OCI-LY7 (cell line): ENCODE data around the gene SMKR1.

Experiments
- CTCF ChIP-seq: fragments of 200-600 bp; sonication (generic); conservative IDR thresholded peaks from 2 replicates; pipeline ENCODE4 v1.5.1; 2014; ENCODE audit warnings: mild to moderate bottlenecking, antibody characterized with exemption, low read length, moderate library complexity, mixed read lengths
- EZH2phosphoT487 ChIP-seq: fragments of 200-600 bp; sonication (generic); IDR thresholded peaks from 2 replicates; pipeline ENCODE4 v1.6.1; 2018; ENCODE audit warnings: low read depth, borderline replicate concordance, mild to moderate bottlenecking, mixed run types, antibody characterized with exemption, low read length, moderate library complexity, mixed read lengths

GRCh38 chr7:129561677-129562359 is 59.5 kb downstream of the SMKR1 start:
- TF ChIP-seq CTCF (no peak), EZH2phosphoT487 (no peak)
